ENCODE measurements around the gene SRBD1. TPM values are rescaled to one million over a fixed set of nuclear protein-coding genes. Genes with fewer than 3 reads are reported as not detected.

Gene SRBD1
- polyA plus RNA-seq, 1 experiment: 8.7 TPM

- Histone ChIP-seq H3K27ac (ENCODE audit: low read depth, low read length) (no peak overlapping the region), H3K27me3 (ENCODE audit: control insufficient read depth, insufficient read depth, low read length) (peaks cover 54% of the 10 kb centered on the region), H3K9me3 (ENCODE audit: control insufficient read depth, insufficient read depth, low read length) (no peaks in the 10 kb centered on the region), H3K4me3 (ENCODE audit: low read depth, low read length) (no peak overlapping the region)
- ChIA-PET POLR2A (no interaction called here), CTCF (interaction anchor here (0.6 to 1.0 kb wide), 2 partner anchors 18 to 308 kb away, joined by 3 to 4 read pairs; no protein-coding TSS in a partner anchor)
- no peak for TF ChIP-seq CTCF (IDR thresholded peaks at IDR 0.05; ENCODE audit: low read depth, low read length)
- no peak for DNase-seq (ENCODE audit: low read depth, low spot score)
Observed at GRCh38 chr2:45626387-45627221, 15.5 kb upstream of the SRBD1 start.

- Histone ChIP-seq H3K27me3 (ENCODE audit: control insufficient read depth, insufficient read depth, low read length) (peaks cover 57% of the 10 kb centered on the region), H3K9me3 (ENCODE audit: control insufficient read depth, insufficient read depth, low read length) (no peaks in the 10 kb centered on the region), H3K4me3 (ENCODE audit: low read depth, low read length) (no peak overlapping the region), H3K27ac (ENCODE audit: low read depth, low read length) (no peak overlapping the region)
- ChIA-PET CTCF (interaction anchor here (1.0 kb wide), 1 partner anchor 18 kb away, joined by 3 read pairs; no protein-coding TSS in a partner anchor), POLR2A (no interaction called here)
- no peak for TF ChIP-seq CTCF (IDR thresholded peaks at IDR 0.05; ENCODE audit: low read depth, low read length)
- no peak for DNase-seq (ENCODE audit: low read depth, low spot score)
Observed at GRCh38 chr2:45625824-45626223, 14.8 kb upstream of the SRBD1 start.

GRCh38 chr2:45623098-45623497 is 12.0 kb upstream of the SRBD1 start:
- H3K27ac ChIP-seq (ENCODE audit: low read depth, low read length): no peak overlapping the region
- H3K4me3 ChIP-seq (ENCODE audit: low read depth, low read length): no peak overlapping the region
- no peak for DNase-seq (ENCODE audit: low read depth, low spot score)
- ChIA-PET CTCF (no interaction called here), POLR2A (no interaction called here)
- peaks cover 42% of the 10 kb centered on the region for H3K27me3 ChIP-seq (ENCODE audit: control insufficient read depth, insufficient read depth, low read length)
- TF ChIP-seq CTCF (IDR thresholded peaks at IDR 0.05; ENCODE audit: low read depth, low read length): no peak
- no peaks in the 10 kb centered on the region for H3K9me3 ChIP-seq (ENCODE audit: control insufficient read depth, insufficient read depth, low read length)

GRCh38 chr2:45622336-45623075 is 11.4 kb upstream of the SRBD1 start:
- H3K27me3 ChIP-seq (ENCODE audit: control insufficient read depth, insufficient read depth, low read length): peaks cover 41% of the 10 kb centered on the region
- no peak for DNase-seq (ENCODE audit: low read depth, low spot score)
- no peak overlapping the region for H3K27ac ChIP-seq (ENCODE audit: low read depth, low read length)
- no peak overlapping the region for H3K4me3 ChIP-seq (ENCODE audit: low read depth, low read length)
- no peak for TF ChIP-seq CTCF (IDR thresholded peaks at IDR 0.05; ENCODE audit: low read depth, low read length)
- CTCF ChIA-PET: no interaction called here
- H3K9me3 ChIP-seq (ENCODE audit: control insufficient read depth, insufficient read depth, low read length): no peaks in the 10 kb centered on the region
- POLR2A ChIA-PET: no interaction called here

- H3K27ac ChIP-seq (ENCODE audit: low read depth, low read length): no peak overlapping the region
- ChIA-PET POLR2A (no interaction called here), CTCF (interaction anchor here (0.6 to 1.6 kb wide), 5 partner anchors 9 to 319 kb away, joined by 3 to 6 read pairs (median 4); no protein-coding TSS in a partner anchor)
- H3K9me3 ChIP-seq (ENCODE audit: control insufficient read depth, insufficient read depth, low read length): no peaks in the 10 kb centered on the region
- H3K27me3 ChIP-seq (ENCODE audit: control insufficient read depth, insufficient read depth, low read length): peaks cover 6% of the 10 kb centered on the region
- TF ChIP-seq CTCF (IDR thresholded peaks at IDR 0.05; ENCODE audit: low read depth, low read length): no peak
- DNase-seq (ENCODE audit: low read depth, low spot score): no peak
- no peak overlapping the region for H3K4me3 ChIP-seq (ENCODE audit: low read depth, low read length)
Observed at GRCh38 chr2:45617496-45617895, 6.4 kb upstream of the SRBD1 start.
